Measurements from ENCODE around the gene HAUS7. TPM values are rescaled to one million over a fixed set of nuclear protein-coding genes. Genes with fewer than 3 reads are reported as not detected.
A peak's percentile ranks its signal among the peaks of the same experiment; 100 is the strongest.

Gene HAUS7
- polyA plus RNA-seq, 2 of the 4 experiments (the other 2 are of a cell fraction): 39.1 to 53.6 TPM

- CTCF ChIA-PET: interaction anchor here (0.6 to 1.2 kb wide), 3 partner anchors 11 to 491 kb away, joined by 3 to 4 read pairs (median 3); no protein-coding TSS in a partner anchor
- FAIRE-seq (no peak), DNase-seq (ENCODE audit: low read depth in 1 of 2, low spot score in 1 of 2) (no peak), ATAC-seq (peak in 1 of 2 experiments; percentile 8; a peak in 2 of 6 replicates)
- Histone ChIP-seq H3K4me3 (no peak overlapping the region), H3K27ac (no peak overlapping the region), H3K4me1 (no peaks in the 10 kb centered on the region), H3K9me3 (no peaks in the 10 kb centered on the region), H3K4me2 (no peak overlapping the region)
- 94% methylated on average over 23 of the region's 35 CpGs for WGBS (ENCODE audit: missing lambda C conversion rate)
- TF ChIP-seq RAD21 (conservative IDR thresholded peaks at IDR 0.05 in 1 of 2, IDR thresholded peaks at IDR 0.05 in 1 of 2) (no peak), ELK1 (IDR thresholded peaks at IDR 0.05; ENCODE audit: low read depth, low read length) (no peak), E2F6 (IDR thresholded peaks at IDR 0.05; ENCODE audit: borderline replicate concordance, low read depth) (no peak), RFX5 (IDR thresholded peaks at IDR 0.05) (no peak), HOXA7 (CRISPR knock-in tag; IDR thresholded peaks at IDR 0.05) (no peak), MAZ (IDR thresholded peaks at IDR 0.05; ENCODE audit: borderline replicate concordance, low read depth, low read length) (no peak), HES2 (IDR thresholded peaks at IDR 0.05) (no peak), EP300 (IDR thresholded peaks at IDR 0.05) (no peak), FOSB (CRISPR knock-in tag; IDR thresholded peaks at IDR 0.05) (no peak), RARB (CRISPR knock-in tag; IDR thresholded peaks at IDR 0.05) (no peak), USF2 (IDR thresholded peaks at IDR 0.05) (no peak), POLR2A (IDR thresholded peaks at IDR 0.05; ENCODE audit: low read length) (no peak), JUN (IDR thresholded peaks at IDR 0.05) (no peak)
- POLR2A ChIA-PET: no interaction called here
Observed at GRCh38 chrX:153445106-153445855, 25.1 kb downstream of the HAUS7 start.

- Histone ChIP-seq H3K4me1 (no peaks in the 10 kb centered on the region), H3K27ac (no peak overlapping the region), H3K4me3 (no peak overlapping the region), H3K4me2 (no peak overlapping the region), H3K9me3 (no peaks in the 10 kb centered on the region)
- TF ChIP-seq RFX5 (IDR thresholded peaks at IDR 0.05): no peak
- TF ChIP-seq NPAS2 (CRISPR knock-in tag; IDR thresholded peaks at IDR 0.05; ENCODE audit: borderline replicate concordance): no peak
- TF ChIP-seq ELK1 (IDR thresholded peaks at IDR 0.05; ENCODE audit: low read depth, low read length): no peak
- no peak for TF ChIP-seq FOXS1 (CRISPR knock-in tag; IDR thresholded peaks at IDR 0.05)
- TF ChIP-seq MYC (IDR thresholded peaks at IDR 0.05; ENCODE audit: borderline replicate concordance, low read length): no peak
- no peak for TF ChIP-seq ZFP36 (IDR thresholded peaks at IDR 0.05; ENCODE audit: borderline replicate concordance, partially characterized antibody)
- no peak for TF ChIP-seq HOXB13 (CRISPR knock-in tag; IDR thresholded peaks at IDR 0.05; ENCODE audit: low read depth)
- no peak for TF ChIP-seq NFE2L2 (conservative IDR thresholded peaks at IDR 0.05; ENCODE audit: low read length)
- TF ChIP-seq CBX8 (IDR thresholded peaks at IDR 0.05): no peak
- TF ChIP-seq EP300 (IDR thresholded peaks at IDR 0.05): no peak
- no peak for TF ChIP-seq PBX3 (IDR thresholded peaks at IDR 0.05)
- TF ChIP-seq TFCP2L1 (CRISPR knock-in tag; IDR thresholded peaks at IDR 0.05): no peak
- no peak for TF ChIP-seq ZNF302 (CRISPR knock-in tag; IDR thresholded peaks at IDR 0.05)
- TF ChIP-seq CBX2 (IDR thresholded peaks at IDR 0.05; ENCODE audit: borderline replicate concordance, low read depth): no peak
- no peak for TF ChIP-seq HEYL (CRISPR knock-in tag; IDR thresholded peaks at IDR 0.05)
- TF ChIP-seq FOSL2 (IDR thresholded peaks at IDR 0.05): no peak
- no peak for TF ChIP-seq FOSL2 (CRISPR knock-in tag; IDR thresholded peaks at IDR 0.05)
- DNase-seq (ENCODE audit: low read depth in 1 of 2, low spot score in 1 of 2) (no peak), ATAC-seq (peak in 1 of 2 experiments; percentile 13; a peak in 3 of 6 replicates), FAIRE-seq (no peak)
- CTCF ChIA-PET: interaction anchor here (1.2 kb wide), 1 partner anchor 11 kb away, joined by 3 read pairs; no protein-coding TSS in a partner anchor
- 90% methylated on average over 16 of the region's 37 CpGs for WGBS (ENCODE audit: missing lambda C conversion rate)
- POLR2A ChIA-PET: no interaction called here
Observed at GRCh38 chrX:153444333-153445011, 25.9 kb downstream of the HAUS7 start.

Measured in A549 (cell line).